ENCODE measurements around the gene ZNHIT1. TPM values are rescaled to one million over a fixed set of nuclear protein-coding genes. Genes with fewer than 3 reads are reported as not detected.

ZNHIT1 gene
- total and polyA plus RNA-seq, 2 of the 8 experiments (the other 6 are each of a cell fraction or from before 2014, with no cell fraction given): 38.2 to 61.7 TPM

DNA sequence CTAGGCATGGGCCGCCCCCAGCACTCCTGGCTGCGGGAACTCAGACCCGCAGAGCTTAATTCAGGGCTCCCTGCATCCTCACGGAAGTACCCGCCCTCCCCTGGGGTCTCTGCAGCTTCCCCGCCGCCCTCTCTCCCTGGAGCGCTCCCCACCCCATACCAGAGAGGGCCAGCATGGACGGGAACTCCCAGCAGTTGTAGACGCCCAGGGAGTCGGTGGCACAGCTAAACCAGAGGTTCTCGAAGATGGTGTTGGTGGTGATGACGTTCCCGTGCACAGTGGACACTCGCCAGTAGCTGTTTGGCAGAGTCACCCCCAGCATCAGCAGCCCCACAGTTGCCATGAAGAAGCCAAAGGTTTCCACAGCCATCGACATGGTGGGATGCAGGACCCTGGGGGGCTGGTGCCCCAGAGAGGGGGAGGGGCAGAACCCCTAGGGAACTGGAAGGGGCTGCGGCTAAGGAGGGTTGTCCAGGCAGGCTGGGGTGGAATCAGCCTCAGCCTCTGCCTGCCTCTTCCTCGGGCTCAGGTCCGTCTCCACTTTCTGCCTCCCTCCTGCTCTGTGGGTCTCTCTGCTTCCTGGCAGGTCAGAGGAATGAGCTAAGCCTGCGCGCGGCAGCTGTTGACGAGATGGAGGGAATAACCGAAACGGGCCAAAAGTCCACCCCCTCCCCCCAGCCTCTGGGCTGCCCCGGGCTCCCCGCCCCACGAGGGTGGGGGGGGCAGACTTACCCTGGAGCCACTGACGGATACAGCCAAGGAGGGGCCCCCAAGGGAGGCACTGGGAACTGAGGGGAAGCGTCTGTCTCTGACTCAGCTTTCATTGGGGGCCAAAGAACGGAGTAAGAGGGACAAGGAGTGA, 19.5 kb downstream of the ZNHIT1 start, which contains the start of gene CLDN15:
Gene CLDN15, minus strand, starts transcription at position 597 of the 862 bp plus-strand sequence. Its CDS starts 221 bp downstream, at position 376.
- Histone ChIP-seq H4K5ac (ENCODE audit: insufficient read length, low read depth, low read length) (no peak within 1 kb of the TSS), H3K4ac (replicated peaks; ENCODE audit: insufficient read length, low read depth, low read length) (no peak within 1 kb of the TSS), H2BK20ac (ENCODE audit: low read length) (no peak within 1 kb of the TSS), H3K14ac (ENCODE audit: insufficient read length) (no peak within 1 kb of the TSS), H2AFZ (ENCODE audit: low read length) (no peak within 1 kb of the TSS), H2BK120ac (replicated peaks; ENCODE audit: low read depth, low read length) (no peak within 1 kb of the TSS), H3K79me2 (ENCODE audit: control insufficient read depth in 1 of 2, insufficient read depth in 2 of 2, low read length in 2 of 2) (peaks cover 0 to 2% of the 10 kb centered on the region in 2 experiments; a peak in 1 of 4 replicates), H3K9me3 (ENCODE audit: insufficient read depth in 2 of 2, low read depth in 1 of 2, low read length in 1 of 2) (no peaks in the 10 kb centered on the region), H4K8ac (ENCODE audit: extremely low read depth, insufficient read depth, low read length) (no peak within 1 kb of the TSS), H3K4me2 (ENCODE audit: insufficient read depth in 1 of 2, low read depth in 2 of 2, low read length in 2 of 2) (no peak within 1 kb of the TSS), H3K18ac (ENCODE audit: extremely low read depth, low read length) (peak within 1 kb of the TSS; percentile 6), H2AK5ac (ENCODE audit: low read depth, low read length) (no peak within 1 kb of the TSS), H3K4me3 (ENCODE audit: extremely low read depth in 1 of 4, insufficient read depth in 2 of 4, low read depth in 3 of 4, low read length in 4 of 4) (no peak within 1 kb of the TSS), H2BK15ac (ENCODE audit: low read length) (peak within 1 kb of the TSS; percentile 92; the same call in 1 of the 2 replicates), H2BK5ac (ENCODE audit: low read depth, low read length) (peak within 1 kb of the TSS; percentile 73), H3K56ac (replicated peaks; ENCODE audit: insufficient read length, low read depth, low read length) (no peak within 1 kb of the TSS), H3K27me3 (replicated peaks in 1 of 4; ENCODE audit: control insufficient read depth in 3 of 4, extremely low read depth in 1 of 4, insufficient read depth in 3 of 4, low read length in 3 of 4) (no peaks in the 10 kb centered on the region), H3K79me1 (ENCODE audit: low read depth, low read length) (no peaks in the 10 kb centered on the region), H4K91ac (replicated peaks; ENCODE audit: insufficient read length, low read length) (no peak within 1 kb of the TSS), H3K23me2 (ENCODE audit: low read depth, low read length) (peaks cover 4% of the 10 kb centered on the region; the same call in 1 of the 2 replicates), H3K23ac (ENCODE audit: insufficient read length) (no peak within 1 kb of the TSS), H3K36me3 (ENCODE audit: control insufficient read depth in 2 of 4, insufficient read depth in 4 of 4, low read length in 3 of 4) (no peaks in the 10 kb centered on the region; a peak in 2 of 8 replicates), H2BK12ac (ENCODE audit: low read depth, low read length) (no peak within 1 kb of the TSS; the same call in 1 of the 2 replicates), H3K9ac (replicated peaks in 1 of 4; ENCODE audit: extremely low read depth in 1 of 4, low read depth in 3 of 4, low read length in 3 of 4) (no peak within 1 kb of the TSS), H4K20me1 (replicated peaks in 1 of 2; ENCODE audit: control insufficient read depth in 1 of 2, insufficient read depth in 2 of 2, low read length in 2 of 2) (peaks cover 0 to 11% of the 10 kb centered on the region in 2 experiments), H3K4me1 (replicated peaks in 1 of 4; ENCODE audit: control insufficient read depth in 3 of 4, insufficient read depth in 4 of 4, low read length in 3 of 4) (peaks cover 0 to 14% (median 7%) of the 10 kb centered on the region in 4 experiments; a peak in 6 of 7 replicates), H3K27ac (ENCODE audit: low read depth, low read length) (no peak within 1 kb of the TSS)
- ChIA-PET CTCF (ENCODE audit: partially characterized antibody) (interaction anchor here (0.6 to 4.2 kb wide), 20 partner anchors 9 to 93 kb away, joined by 3 to 33 read pairs (median 4); partner anchors contain the start of genes PLOD3, VGF and ZNHIT1), POLR2A (ENCODE audit: partially characterized antibody) (interaction anchor here (0.8 to 3.2 kb wide), 13 partner anchors 8 to 56 kb away, joined by 3 to 12 read pairs (median 6); partner anchors contain the start of genes FIS1, PLOD3 and ZNHIT1)
- DNase-seq (ENCODE audit: low read depth in 1 of 2, low spot score in 2 of 2) (peak in 1 of 2 experiments; percentile 49), FAIRE-seq (no peak)
- 84% methylated on average over 27 of the region's 31 CpGs; no CpG with 5 or more reads in 1 of the 2 experiments for WGBS, 2 experiments (ENCODE audit: extremely low coverage in 1 of 2, insufficient coverage in 1 of 2, insufficient read length in 1 of 2, insufficient replicate concordance in 2 of 2, low coverage in 1 of 2, low lambda C conversion rate in 2 of 2, missing lambda C conversion rate in 1 of 2)
- TF ChIP-seq, protein P1, sequence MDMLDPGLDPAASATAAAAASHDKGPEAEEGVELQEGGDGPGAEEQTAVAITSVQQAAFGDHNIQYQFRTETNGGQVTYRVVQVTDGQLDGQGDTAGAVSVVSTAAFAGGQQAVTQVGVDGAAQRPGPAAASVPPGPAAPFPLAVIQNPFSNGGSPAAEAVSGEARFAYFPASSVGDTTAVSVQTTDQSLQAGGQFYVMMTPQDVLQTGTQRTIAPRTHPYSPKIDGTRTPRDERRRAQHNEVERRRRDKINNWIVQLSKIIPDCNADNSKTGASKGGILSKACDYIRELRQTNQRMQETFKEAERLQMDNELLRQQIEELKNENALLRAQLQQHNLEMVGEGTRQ (IDR thresholded peaks at IDR 0.05; ENCODE audit: low read length): no peak
- TF ChIP-seq KDM5A (IDR thresholded peaks at IDR 0.05; ENCODE audit: low read length) (no peak), SIX5 (IDR thresholded peaks at IDR 0.05; ENCODE audit: low read depth, low read length) (no peak), ASH2L (IDR thresholded peaks at IDR 0.05; ENCODE audit: low read length) (no peak), KDM4A (IDR thresholded peaks at IDR 0.05; ENCODE audit: low read depth, low read length, severe bottlenecking) (no peak), BCL11A (IDR thresholded peaks at IDR 0.05; ENCODE audit: low read depth in 2 of 2, low read length in 2 of 2) (no peak), RXRA (IDR thresholded peaks at IDR 0.05; ENCODE audit: insufficient read depth, low read depth, low read length) (no peak), SUZ12 (IDR thresholded peaks at IDR 0.05; ENCODE audit: low read length) (no peak), CEBPB (IDR thresholded peaks at IDR 0.05; ENCODE audit: low read depth, low read length) (no peak), JUND (IDR thresholded peaks at IDR 0.05; ENCODE audit: low read length) (no peak)
